ENCODE measurements around the gene PRR36. TPM values are rescaled to one million over a fixed set of nuclear protein-coding genes. Genes with fewer than 3 reads are reported as not detected.

PRR36 gene
- total RNA-seq, 4 donors from 2014 or later: 0.16 TPM; not detected in 3

DNA sequence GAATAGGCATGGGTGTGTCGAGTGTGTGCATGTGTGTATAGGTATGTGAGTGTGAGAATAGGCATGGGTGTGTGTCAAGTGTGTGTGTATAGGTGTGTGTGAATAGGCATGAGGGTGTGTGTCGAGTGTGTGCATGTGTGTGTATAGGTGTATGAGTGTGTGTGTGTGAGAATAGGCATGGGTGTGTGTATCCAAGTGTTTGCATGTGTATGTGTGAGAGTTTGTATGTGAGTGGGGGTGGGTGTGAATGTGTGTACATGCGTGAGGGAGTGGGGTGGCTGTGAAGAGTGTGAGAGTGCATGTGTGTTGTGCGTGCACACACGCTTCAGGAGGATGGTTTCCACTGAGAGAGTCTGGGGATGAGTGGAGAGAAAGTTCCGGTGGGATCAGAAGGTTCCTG lies 30.7 kb downstream of the PRR36 start:
- DNase-seq: no peak
- in situ Hi-C loops (cut with MboI; ENCODE audit: low pct_ligation_motif_present in 1 of 4, low pct_unique_long_range_greater_than_20kb in 1 of 4, low sequenced_read_pairs in 3 of 4): no loop called here
- WGBS, 2 donors (ENCODE audit: low coverage in 1 of 2): 94 to 95% methylated on average over 6 of the region's 6 CpGs
- H3K27me3 ChIP-seq: no peaks in the 10 kb centered on the region
- no peaks in the 10 kb centered on the region for H3K4me1 ChIP-seq
- intact Hi-C loops (cut with DNase I; ENCODE audit: low total_unique reads): no loop called here
- no peaks in the 10 kb centered on the region for H3K9me3 ChIP-seq
- TF ChIP-seq POLR2AphosphoS5 (IDR thresholded peaks at IDR 0.05) (no peak), POLR2A (IDR thresholded peaks at IDR 0.05) (no peak), EP300 (IDR thresholded peaks at IDR 0.05; ENCODE audit: low read depth) (no peak)
- TF ChIP-seq, protein P1, sequence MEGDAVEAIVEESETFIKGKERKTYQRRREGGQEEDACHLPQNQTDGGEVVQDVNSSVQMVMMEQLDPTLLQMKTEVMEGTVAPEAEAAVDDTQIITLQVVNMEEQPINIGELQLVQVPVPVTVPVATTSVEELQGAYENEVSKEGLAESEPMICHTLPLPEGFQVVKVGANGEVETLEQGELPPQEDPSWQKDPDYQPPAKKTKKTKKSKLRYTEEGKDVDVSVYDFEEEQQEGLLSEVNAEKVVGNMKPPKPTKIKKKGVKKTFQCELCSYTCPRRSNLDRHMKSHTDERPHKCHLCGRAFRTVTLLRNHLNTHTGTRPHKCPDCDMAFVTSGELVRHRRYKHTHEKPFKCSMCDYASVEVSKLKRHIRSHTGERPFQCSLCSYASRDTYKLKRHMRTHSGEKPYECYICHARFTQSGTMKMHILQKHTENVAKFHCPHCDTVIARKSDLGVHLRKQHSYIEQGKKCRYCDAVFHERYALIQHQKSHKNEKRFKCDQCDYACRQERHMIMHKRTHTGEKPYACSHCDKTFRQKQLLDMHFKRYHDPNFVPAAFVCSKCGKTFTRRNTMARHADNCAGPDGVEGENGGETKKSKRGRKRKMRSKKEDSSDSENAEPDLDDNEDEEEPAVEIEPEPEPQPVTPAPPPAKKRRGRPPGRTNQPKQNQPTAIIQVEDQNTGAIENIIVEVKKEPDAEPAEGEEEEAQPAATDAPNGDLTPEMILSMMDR (IDR thresholded peaks at IDR 0.05): no peak
- no peak overlapping the region for H3K4me3 ChIP-seq
- no peaks in the 10 kb centered on the region for H3K36me3 ChIP-seq
- H3K27ac ChIP-seq: no peak overlapping the region

GRCh38 chr19:7842661-7843294 lies 31.4 kb downstream of the PRR36 start:
- no peaks in the 10 kb centered on the region for H3K27me3 ChIP-seq
- H3K9me3 ChIP-seq: no peaks in the 10 kb centered on the region
- TF ChIP-seq, protein P1 (IDR thresholded peaks at IDR 0.05): no peak
- TF ChIP-seq EP300 (IDR thresholded peaks at IDR 0.05; ENCODE audit: low read depth) (no peak), POLR2A (IDR thresholded peaks at IDR 0.05) (no peak), POLR2AphosphoS5 (IDR thresholded peaks at IDR 0.05) (no peak)
- H3K4me1 ChIP-seq: no peaks in the 10 kb centered on the region
- 92 to 94% methylated on average over 10 to 12 of the region's 12 CpGs for WGBS, 2 donors (ENCODE audit: low coverage in 1 of 2)
- no peak overlapping the region for H3K27ac ChIP-seq
- DNase-seq: no peak
- intact Hi-C loops (cut with DNase I; ENCODE audit: low total_unique reads): no loop called here
- no peaks in the 10 kb centered on the region for H3K36me3 ChIP-seq
- in situ Hi-C loops (cut with MboI; ENCODE audit: low pct_ligation_motif_present in 1 of 4, low pct_unique_long_range_greater_than_20kb in 1 of 4, low sequenced_read_pairs in 3 of 4): no loop called here
- no peak overlapping the region for H3K4me3 ChIP-seq

GRCh38 chr19:7841751-7842660 lies 32.2 kb downstream of the PRR36 start:
- 58 to 91% methylated on average over 2 to 11 of the region's 11 CpGs for WGBS, 2 donors (ENCODE audit: low coverage in 1 of 2)
- DNase-seq: no peak
- in situ Hi-C loops (cut with MboI; ENCODE audit: low pct_ligation_motif_present in 1 of 4, low pct_unique_long_range_greater_than_20kb in 1 of 4, low sequenced_read_pairs in 3 of 4) (no loop called here), intact Hi-C loops (cut with DNase I; ENCODE audit: low total_unique reads) (no loop called here)
- Histone ChIP-seq H3K27me3 (no peaks in the 10 kb centered on the region), H3K4me3 (no peak overlapping the region), H3K27ac (no peak overlapping the region), H3K36me3 (no peaks in the 10 kb centered on the region), H3K4me1 (no peaks in the 10 kb centered on the region), H3K9me3 (no peaks in the 10 kb centered on the region)
- TF ChIP-seq POLR2A (IDR thresholded peaks at IDR 0.05): no peak
- no peak for TF ChIP-seq EP300 (IDR thresholded peaks at IDR 0.05; ENCODE audit: low read depth)
- TF ChIP-seq POLR2AphosphoS5 (IDR thresholded peaks at IDR 0.05): no peak

GRCh38 chr19:7840629-7841028 lies 33.6 kb downstream of the PRR36 start:
- intact Hi-C loops (cut with DNase I; ENCODE audit: low total_unique reads): no loop called here
- TF ChIP-seq EP300 (IDR thresholded peaks at IDR 0.05; ENCODE audit: low read depth) (no peak), POLR2A (IDR thresholded peaks at IDR 0.05) (no peak), POLR2AphosphoS5 (IDR thresholded peaks at IDR 0.05) (no peak)
- TF ChIP-seq, protein P1 (IDR thresholded peaks at IDR 0.05): no peak

More at GRCh38 chr19:7840629-7841028, 33.6 kb downstream of the PRR36 start:
- Histone ChIP-seq H3K4me3 (no peak overlapping the region), H3K36me3 (no peaks in the 10 kb centered on the region), H3K27ac (no peak overlapping the region), H3K4me1 (no peaks in the 10 kb centered on the region), H3K9me3 (no peaks in the 10 kb centered on the region), H3K27me3 (no peaks in the 10 kb centered on the region)
- no peak for DNase-seq
- 94 to 95% methylated on average over 3 to 8 of the region's 8 CpGs for WGBS, 2 donors (ENCODE audit: low coverage in 1 of 2)
- in situ Hi-C loops (cut with MboI; ENCODE audit: low pct_ligation_motif_present in 1 of 4, low pct_unique_long_range_greater_than_20kb in 1 of 4, low sequenced_read_pairs in 3 of 4): no loop called here
